Stimulated activated CD4-positive, alpha-beta T cell treated with anti-CD3 and anti-CD28 coated beads, Interleukin-12 subunit alpha, Interleukin-12 subunit beta, amount 100 ng/mL, for 24 hours (primary cell): ENCODE results near the gene GHRL.

ENCODE experiments used
- DNase-seq, 2 experiments: peaks; one replicate each; pipeline ENCODE4 v3.0.0-alpha.2; 2020; ENCODE audit warnings: low read depth in 2 of 2

The GHRL gene, protein sequence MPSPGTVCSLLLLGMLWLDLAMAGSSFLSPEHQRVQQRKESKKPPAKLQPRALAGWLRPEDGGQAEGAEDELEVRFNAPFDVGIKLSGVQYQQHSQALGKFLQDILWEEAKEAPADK

DNA sequence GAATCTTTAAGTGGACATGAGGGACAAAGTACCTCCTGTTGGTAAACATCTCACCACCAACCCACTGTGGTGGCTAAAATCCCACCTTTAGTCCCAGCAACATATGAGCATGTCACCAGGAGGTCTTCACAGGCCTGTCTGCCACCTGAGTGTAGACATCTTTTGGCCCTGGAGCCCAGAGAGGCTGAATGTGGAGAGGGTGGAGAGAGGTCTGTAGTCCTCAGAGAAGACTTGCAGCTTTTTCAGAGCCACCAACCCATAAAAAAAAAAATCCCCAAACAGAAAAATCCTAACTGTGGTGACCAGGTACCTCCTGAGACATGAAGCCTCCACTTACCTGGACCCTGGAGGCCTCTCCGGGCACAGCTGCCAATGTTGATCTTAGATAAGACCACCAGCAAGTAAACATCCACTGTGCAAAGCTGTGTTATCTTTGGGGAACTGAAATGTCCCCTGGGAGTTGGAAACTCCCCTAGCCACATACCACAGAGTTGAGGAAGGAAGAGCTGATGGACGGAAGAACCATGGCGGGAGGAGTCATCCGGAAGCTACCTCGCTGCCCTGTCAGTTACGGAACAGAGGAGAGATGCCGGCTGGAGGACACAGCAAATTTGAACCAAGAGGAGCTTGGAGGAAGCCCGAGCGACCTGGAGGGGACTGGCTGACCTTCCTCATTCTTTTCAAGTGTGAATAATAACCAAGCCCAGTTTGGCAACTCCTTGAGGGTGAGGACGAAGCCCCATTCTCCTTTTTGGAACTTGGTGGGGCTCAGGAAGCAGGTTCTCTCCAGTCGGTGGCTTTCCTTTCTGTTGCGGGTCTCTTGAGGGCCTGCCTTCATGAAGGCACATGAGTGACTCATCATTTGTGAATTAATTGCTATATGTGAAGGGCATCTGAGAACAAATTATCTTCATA lies at the start of gene GHRL:
Gene GHRL (minus strand): TSS at position 443 of the 915 bp plus-strand sequence. CDS start 2,767 bp downstream, outside the sequence.
- DNase-seq = no peak

GRCh38 chr3:10341901-10342398 lies 49.2 kb upstream of the GHRL start:
- DNase-seq = no peak

DNA sequence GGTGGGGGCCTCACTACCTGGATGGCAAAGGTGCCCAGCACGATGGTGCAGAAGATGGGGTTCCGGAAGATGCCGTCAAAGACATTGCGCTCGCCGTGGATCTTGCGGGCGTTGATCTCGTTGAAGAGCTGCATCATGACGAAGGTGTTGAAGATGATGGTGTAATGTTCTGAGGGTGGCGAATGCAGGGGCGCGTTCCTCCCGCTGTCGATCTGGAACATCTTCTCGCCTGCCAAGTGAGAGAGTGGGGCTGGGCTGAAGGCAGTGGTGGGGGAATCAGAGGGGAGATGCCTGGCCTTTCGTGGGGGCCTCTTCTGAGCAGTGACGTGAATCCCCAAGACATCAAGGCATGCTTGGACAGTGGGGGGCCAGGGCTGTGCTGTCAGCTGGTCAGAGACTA lies 47.7 kb upstream of the GHRL start:
- DNase-seq = no peak

DNA sequence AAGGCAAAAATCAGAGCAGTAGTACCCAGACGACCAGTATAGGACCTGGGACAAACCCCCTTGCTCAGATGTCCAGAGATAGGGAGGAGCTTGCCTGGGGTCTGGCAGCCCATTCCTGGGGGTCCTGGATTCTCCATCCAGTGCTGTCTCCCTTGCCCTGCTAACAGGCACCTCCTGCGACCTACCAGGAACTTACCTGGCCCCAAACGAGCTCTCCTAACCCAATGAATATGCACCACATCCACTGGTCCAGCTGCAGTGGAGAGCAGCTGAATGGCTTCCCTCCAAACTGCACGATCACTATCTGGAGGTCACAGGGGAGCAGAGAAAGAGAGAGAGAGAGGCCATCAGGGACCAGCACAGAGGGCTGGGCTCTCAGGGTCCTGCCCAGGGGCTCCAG lies 47.3 kb upstream of the GHRL start:
- no peak for DNase-seq

- DNase-seq = no peak
These were observed 46.7 kb upstream of the GHRL start for GRCh38 chr3:10339376-10339955.

- DNase-seq = no peak
These were observed 46.0 kb upstream of the GHRL start for GRCh38 chr3:10338591-10339353.

DNA sequence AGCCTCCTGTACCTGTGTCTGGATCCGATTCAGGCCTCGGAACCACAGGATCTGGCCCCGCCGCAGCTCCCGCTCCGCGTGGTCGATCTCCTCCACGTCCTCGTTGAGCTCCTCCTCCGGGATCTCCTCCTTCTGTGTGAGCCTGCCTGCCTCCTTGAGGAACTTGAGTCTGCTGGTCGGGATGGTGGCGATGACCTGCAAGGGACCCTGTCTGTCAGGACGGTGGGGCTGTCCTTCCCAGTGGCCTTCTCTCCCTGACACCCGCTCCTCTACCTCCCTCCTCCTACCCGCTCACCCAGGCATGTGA lies 45.4 kb upstream of the GHRL start:
- DNase-seq = no peak

- no peak for DNase-seq
These were observed 44.8 kb upstream of the GHRL start for GRCh38 chr3:10337323-10338163.

GRCh38 chr3:10336761-10337160 lies 44.0 kb upstream of the GHRL start:
- no peak for DNase-seq

- no peak for DNase-seq
These were observed 43.3 kb upstream of the GHRL start for GRCh38 chr3:10335871-10336622.

DNA sequence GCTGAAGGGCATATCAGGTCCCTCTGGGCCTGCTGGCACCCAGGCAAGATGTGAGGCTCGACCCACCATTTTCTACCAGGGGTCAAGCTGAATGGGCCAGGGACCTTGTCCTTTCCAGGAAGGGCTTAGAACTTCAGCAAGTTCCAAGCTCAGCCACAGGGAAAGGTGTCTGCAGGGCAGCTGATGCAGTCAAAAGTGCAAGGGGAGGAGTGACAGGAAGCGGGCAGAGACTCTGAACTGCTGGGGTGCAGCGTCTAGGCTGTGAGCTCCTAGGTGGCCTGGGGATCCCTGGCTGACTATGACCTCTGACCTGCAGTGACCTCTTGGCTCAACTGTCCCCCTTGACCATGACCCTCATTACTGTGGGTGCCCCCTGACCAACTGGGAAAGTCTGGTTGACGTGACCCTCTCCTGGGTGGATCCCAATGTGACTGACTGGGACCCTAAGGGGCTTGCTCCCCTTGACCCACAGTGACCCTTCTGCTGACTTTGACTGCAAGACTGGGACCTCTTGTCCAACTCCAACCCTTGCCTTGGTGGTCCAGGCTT lies 42.5 kb upstream of the GHRL start:
- no peak for DNase-seq

DNA sequence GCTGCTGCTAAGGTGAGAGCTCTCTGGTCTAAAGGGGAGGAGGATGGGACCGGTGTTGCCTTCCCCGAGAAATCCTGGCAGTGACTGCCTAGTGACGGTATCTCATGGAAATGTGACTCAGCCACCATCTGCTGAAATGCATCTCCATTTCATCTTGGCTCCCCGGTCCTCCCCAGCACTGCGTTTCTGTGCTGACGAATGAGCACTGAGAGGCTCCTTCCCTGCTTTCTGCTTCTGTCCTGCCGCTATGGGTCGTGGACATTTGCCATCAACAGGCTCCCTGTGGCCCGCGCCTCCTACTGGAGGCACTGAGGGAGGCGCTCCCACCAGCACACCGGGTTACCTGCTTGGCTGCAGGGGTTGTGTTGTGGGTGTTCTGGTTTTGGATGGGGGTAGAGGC lies 41.7 kb upstream of the GHRL start:
- no peak for DNase-seq

- no peak for DNase-seq
These were observed 41.3 kb upstream of the GHRL start for GRCh38 chr3:10334042-10334441.

GRCh38 chr3:10333349-10333650 lies 40.6 kb upstream of the GHRL start:
- DNase-seq = no peak

DNA sequence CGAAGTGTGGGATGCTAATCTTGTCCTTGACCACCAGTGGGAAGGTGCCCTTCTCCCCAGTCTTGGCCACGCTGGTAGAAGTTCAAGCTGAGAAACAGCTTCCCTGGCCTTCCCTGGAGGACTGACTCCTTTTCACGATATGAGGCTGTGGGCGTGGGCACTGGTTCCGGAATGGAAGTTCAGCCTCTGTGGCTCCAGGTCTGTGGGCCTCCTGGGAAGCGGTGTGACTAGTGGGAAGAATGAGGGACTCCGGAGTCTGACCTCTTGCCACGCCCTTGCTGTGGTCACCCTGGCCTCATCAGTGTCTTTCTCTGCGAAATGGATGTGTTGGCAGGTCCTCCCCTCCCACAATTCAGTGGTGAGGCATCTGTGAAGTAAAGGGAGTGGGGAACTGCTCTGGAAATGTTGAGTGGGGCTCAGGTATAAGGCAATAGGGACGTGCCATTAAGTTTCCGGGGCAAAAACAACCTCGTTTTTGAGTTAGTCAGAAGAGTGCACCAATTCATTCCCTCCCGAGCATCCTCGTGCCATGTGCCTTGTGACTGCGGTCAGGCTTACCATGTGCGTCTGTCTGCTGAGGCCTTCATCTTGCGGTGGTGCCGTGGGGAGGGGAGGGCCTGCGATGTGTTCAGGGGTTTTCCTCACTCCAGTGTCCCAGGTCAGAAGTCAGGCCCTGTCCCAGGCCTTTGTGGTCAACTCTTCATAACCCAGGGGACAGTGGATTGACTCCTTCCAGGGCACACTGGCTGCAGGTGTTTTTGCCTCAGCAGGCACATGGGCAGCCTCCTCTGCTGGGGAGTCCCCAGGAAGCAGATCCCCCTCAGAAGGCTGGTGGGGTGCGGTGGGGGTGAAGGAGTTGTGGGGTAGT lies 40.0 kb upstream of the GHRL start:
- no peak for DNase-seq

DNA sequence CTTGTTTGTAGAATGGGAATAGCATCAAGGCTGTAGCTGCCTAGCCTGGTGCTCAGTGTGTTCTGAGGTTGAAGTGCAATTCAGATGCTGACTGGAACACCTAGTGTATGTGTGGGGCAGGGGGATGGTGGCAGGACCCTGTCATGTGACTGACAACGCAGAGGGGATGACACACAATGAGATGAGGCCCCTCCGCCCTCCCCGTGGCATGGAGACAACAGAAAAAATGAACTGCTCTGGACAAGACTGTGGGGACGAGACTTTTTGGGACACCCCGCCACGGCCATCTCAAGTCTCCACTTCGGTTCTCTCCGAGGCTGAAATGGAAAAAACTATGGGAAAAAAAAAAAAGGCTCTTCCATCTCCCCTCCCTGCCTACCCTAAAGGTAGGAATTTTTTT lies 38.6 kb upstream of the GHRL start:
- DNase-seq = no peak

- DNase-seq = no peak
These were observed 37.6 kb upstream of the GHRL start for GRCh38 chr3:10330319-10330718.

DNA sequence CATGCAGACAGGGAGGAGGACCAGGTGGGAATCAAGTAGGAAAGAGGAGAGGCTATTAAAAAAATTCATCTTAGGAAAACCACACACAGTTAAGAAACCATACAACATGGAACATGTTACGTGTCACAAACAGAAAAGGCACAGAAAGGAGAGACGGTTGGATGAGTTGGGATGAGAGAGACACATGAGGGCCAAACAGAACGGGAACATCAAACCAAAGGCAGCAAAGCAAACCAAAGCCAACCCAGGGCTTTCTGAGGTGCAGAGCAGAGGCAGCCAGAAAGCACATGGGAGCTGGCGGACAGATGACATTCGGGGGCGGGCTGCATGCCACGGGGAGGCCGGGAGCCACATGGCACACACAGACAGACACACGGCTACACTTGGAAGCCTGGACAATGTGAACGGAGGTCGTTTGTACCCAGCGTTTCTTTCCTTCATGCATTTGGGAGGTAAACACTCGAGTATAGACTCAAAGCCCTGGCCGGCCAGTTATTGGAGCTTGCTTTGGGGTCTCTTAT lies 36.8 kb upstream of the GHRL start:
- DNase-seq = no peak

- DNase-seq = no peak
These were observed 35.8 kb upstream of the GHRL start for GRCh38 chr3:10328460-10329071.
